Cortex of kidney (tissue), 1 donor: ENCODE results near the gene GPR162.
"Not testable (repeated sequence)": the region's sequence is repeated elsewhere in the genome, so short reads cannot be mapped to it uniquely, and the experiment has no call there.

ENCODE experiments used
- DNase-seq: peaks from one replicate; lab custom pipeline; 2025; lab: John Stamatoyannopoulos, UW

GPR162 gene

DNA sequence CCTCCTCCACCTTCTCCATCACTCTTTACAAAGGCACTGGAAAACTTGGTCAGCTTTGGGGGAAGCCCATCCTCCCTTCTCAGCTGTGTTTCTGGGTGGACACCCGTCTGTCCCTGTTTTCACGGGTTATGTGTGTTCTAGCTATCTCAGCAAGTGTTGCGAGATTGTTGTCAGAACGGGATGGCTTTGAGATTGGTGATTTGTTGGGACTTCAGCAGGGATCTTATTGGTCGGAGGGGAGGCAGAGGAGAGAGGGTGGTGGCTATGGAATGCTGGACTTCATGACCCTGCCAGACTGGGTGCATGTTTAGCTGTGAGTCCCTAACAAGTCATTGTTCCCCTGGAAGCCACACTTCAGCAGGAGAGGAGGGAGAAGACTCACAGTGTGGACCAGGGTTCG, 32.4 kb downstream of the GPR162 start:
- DNase-seq, result no peak

GRCh38 chr12:6855322-6855721, 33.7 kb downstream of the GPR162 start:
- DNase-seq, result no peak

DNA sequence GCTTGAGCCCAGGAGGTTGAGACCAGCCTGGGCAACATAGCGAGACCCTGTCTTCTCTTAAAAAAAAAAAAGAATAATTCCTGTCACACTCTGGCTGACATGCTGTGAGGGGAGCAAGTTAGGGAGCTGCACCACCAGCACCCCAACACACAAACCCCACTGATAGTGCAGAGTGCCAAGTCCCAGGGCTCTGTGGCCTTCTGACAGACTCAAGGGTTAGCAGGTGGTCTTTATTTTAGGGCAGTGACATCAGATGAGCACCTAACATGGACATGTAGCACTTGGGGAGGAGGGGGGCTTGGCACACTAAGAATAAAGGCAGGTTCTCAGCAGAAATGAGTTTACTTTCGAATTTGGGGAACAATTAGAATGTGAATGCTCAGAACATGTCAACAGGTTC, 37.2 kb downstream of the GPR162 start:
- no peak for DNase-seq

GRCh38 chr12:6860116-6860515, 38.5 kb downstream of the GPR162 start:
- no peak for DNase-seq

- DNase-seq, result no peak
These were observed 39.3 kb downstream of the GPR162 start for GRCh38 chr12:6860942-6861341.

GRCh38 chr12:6861391-6861790, 39.8 kb downstream of the GPR162 start:
- no peak for DNase-seq

DNA sequence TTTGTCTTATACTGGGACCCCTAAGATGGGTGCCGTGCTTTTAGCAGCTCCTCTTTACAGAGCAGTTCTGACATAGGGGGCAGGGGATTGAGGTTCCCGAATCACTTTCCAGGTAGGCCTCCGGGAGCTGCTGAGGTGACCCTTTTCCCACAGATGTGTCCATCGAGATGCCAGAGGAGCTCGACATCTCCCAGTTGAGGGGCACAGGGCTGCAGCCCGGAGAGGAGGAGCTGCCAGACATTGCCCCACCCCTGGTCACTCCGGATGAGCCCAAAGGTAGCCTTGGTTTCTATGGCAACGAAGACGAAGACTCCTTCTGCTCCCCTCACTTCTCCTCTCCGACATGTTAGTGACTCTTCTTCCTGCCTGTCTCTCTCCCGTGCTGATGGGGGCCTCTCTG, 41.4 kb downstream of the GPR162 start:
- no peak for DNase-seq

DNA sequence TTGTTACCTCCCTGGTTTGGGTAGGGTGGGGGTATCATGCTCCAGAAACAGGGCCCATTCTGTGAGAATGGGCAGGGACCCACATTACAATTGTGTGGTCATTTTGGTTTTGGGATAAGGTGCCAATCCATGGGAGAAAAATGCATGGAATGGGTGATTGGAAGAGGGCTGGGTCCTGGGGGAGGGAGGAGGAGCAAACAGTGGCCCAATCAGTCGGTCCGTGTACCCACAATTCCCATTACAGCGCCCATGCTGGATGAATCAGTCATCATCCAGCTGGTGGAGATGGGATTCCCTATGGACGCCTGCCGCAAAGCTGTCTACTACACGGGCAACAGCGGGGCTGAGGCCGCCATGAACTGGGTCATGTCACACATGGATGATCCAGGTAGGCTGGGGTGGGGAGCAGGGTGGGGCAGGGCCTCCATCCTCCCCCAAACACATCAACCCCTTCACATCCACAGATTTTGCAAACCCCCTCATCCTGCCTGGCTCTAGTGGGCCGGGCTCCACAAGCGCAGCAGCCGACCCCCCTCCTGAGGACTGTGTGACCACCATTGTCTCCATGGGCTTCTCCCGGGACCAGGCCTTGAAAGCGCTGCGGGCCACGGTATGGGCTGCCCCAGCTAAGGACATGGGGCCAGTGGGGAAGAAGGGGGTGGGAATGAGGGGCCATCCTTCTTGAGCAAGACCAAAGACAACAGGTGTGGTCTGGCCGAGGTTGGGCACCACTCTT, 42.1 kb downstream of the GPR162 start:
- DNase-seq, result no peak

DNA sequence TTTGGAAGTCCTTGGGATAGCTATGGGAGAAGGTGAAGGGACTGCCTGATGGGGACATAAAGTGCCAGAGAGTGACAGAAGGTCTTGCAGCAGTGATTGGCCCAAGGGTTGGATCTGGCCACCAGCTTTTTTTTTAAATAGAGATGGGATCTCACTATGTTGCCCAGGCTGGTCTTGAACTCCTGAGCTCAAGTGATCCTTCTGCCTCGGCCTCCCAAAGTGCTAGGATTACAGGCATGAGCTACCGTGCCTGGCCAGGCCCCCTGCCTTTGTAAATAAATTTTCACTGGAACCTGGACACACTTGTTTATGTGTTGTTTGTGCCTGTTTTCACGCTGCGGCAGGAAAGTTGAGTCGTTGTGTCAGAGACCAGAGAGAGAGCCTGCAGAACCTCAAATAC, 43.7 kb downstream of the GPR162 start:
- not testable (repeated sequence) for DNase-seq

- no peak for DNase-seq
These were observed 44.7 kb downstream of the GPR162 start for GRCh38 chr12:6866163-6866919.

- DNase-seq, result no peak
These were observed 45.3 kb downstream of the GPR162 start for GRCh38 chr12:6866920-6867412.

DNA sequence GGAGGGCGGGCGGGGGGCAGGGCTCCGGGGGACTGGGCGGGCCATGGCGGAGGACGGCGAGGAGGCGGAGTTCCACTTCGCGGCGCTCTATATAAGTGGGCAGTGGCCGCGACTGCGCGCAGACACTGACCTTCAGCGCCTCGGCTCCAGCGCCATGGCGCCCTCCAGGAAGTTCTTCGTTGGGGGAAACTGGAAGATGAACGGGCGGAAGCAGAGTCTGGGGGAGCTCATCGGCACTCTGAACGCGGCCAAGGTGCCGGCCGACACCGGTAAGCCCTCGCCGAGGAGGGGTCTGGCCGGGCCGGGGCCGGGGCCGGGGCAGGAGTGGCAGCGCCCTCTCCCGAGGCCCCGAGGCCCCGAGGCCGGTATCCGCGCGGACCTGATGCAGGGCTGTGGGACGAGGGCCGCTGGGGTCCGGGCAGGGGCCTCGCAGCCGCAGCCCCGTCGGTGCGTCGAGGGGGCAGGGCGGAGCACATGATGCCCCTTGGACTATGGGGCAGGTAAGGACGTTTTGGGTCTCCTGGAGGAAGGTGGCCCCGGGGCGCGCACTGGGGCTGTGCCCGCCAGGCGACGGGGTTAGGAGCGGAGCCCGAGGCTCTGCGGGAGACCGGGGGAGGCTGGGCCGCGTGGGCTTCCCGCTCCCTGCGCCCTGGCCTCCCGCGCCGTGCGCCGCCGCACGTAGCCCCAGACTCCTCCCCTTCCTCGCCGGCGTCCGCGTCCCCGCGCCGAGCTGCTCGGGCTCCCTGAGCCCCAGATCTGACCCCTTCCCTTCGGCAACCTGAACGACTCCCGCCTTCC, 46.0 kb downstream of the GPR162 start, which contains the start of gene TPI1:
TSS of gene TPI1 (plus strand) at position 119 of the 798 bp plus-strand sequence. CDS start at position 155, 36 bp downstream.
- DNase-seq, result no peak

DNA sequence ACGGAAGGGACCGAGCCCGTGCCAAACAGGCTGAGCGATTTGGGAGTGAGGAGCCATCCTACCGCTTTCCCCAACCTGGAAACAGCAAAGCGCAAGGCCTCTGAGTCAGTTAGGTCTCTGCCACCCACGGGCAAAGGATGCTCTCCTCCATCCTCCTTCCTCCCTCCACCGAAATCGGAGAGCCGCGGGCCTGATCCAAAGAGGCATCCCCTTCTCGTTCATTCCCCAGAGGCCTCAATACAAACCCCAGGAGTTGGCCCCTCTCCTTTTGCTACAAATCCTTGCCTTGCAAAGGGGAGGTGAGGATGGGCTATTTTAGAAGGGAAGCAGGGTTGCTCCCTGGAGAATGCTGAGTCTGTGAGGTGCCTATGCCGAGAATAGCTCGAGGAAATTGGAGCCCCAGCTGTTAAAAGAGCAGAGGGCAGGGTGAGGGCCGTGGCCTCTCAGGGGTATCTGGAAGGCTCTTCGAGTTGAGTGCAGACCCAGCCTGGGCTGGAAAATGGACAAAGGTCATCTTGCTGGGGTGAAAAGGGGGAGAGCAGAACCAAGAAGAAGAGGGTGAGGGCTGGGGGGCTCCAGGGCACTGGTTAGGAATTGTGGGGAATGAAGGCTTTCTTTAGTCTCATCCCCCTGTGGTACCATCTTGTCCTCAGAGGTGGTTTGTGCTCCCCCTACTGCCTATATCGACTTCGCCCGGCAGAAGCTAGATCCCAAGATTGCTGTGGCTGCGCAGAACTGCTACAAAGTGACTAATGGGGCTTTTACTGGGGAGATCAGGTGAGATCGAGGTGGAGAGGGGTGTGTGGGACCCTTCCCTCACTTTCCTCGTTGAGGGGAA, 46.8 kb downstream of the GPR162 start:
- DNase-seq, result no peak

GRCh38 chr12:6869049-6870021, 47.7 kb downstream of the GPR162 start:
- DNase-seq, result no peak

DNA sequence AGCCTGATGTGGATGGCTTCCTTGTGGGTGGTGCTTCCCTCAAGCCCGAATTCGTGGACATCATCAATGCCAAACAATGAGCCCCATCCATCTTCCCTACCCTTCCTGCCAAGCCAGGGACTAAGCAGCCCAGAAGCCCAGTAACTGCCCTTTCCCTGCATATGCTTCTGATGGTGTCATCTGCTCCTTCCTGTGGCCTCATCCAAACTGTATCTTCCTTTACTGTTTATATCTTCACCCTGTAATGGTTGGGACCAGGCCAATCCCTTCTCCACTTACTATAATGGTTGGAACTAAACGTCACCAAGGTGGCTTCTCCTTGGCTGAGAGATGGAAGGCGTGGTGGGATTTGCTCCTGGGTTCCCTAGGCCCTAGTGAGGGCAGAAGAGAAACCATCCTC, 48.7 kb downstream of the GPR162 start:
- not testable (repeated sequence) for DNase-seq

DNA sequence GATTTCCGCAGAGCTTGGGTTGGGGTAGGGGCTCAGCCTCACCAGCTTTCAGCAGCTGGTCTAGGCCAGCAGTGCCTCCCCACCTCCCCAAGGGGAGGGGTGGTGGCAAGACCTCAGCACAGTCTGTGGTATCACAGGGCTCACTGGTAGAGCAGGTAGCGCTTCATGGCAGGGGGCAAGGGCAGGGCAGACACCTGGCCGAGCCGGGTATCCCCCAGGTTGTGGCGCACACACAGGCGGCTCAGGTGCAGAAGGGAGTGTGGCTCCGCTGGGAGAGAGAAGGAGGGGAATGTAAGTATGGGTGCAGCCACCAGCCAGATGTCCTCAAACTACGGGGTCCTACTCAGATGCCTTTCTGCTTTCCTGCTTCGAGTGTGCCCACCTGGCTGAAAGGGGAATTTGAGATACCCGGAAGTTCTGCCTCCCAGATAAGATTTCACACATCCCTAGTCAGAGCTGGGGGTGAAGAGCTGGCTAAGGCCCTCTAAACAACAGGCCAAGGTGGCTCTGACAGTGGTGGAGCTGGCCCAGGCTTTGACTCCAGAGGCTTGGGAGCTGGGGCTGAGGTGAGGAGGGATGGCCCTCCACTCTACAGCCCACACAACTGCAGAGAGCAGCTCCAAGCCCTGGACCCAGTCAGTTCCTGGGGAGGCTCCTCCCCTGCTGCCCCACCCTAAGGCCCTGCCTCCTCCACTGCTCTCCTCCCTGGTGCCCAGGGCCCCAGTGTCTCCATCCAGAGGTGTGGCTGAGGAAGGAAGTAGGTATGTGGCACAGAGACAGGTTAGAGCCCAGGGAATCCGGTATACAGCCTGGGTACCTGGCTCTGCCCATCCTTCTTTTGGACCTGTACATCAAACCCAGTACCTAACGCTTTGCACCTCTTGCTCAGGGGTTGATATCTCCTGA, 49.7 kb downstream of the GPR162 start:
- DNase-seq, result no peak

DNA sequence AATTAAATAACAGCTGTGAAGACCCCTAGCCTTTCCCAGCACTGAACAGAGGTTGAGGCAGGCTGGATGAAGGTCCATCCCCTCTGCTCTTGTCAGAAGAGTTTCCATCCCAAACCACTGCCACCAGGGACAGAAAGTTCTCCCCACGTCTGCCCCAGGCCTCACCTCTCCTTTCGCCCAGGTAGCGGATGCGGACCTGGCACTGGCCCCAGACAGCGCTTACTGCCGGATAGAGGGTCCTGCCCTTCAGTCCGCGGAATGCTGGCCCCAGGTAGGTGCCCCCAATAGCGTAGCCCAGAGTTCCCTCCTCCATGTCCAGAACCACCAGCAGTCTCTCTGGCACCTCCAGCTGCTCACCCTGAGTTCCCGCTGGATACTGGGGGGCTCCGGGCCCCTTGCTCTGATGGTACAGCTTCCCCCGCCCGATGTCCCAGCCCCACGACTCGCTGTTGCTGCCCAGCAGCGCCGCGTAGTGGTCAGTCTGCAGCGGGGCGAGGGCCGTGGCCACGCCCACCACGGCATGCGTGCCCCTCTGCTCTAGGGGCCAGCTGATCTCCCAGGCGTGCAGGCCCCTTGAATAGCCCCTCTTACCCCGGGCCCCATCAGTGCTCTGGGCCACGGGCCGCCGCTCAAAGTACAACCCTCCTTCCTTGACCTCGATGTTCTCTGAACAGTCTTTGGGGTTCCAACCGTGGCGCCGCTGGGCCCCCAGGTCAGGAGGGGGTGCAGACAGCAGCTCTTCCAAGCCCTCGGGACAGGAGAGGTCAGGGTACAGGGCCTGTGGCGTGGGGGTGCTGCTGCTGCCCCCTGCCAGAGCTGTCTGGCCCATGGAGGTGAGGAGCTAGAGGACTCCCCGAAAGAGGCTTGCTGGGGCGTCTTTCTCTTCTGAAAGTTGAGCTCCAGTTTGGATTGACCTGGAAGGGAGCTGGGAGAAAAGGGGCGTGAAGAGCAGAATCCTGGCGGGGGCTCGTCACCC, 50.7 kb downstream of the GPR162 start:
- DNase-seq, result no peak
